Activated CD8-positive, alpha-beta memory T cell treated with anti-CD3 and anti-CD28 coated beads, Interleukin-2, amount 50 U/mL, for 1 hour (primary cell): Measurements from ENCODE around the gene AQP1.

Experiments used
- DNase-seq: peaks from one replicate; pipeline ENCODE4 v3.0.0-alpha.2; 2020; ENCODE audit errors: extremely low read depth

AQP1 gene

DNA sequence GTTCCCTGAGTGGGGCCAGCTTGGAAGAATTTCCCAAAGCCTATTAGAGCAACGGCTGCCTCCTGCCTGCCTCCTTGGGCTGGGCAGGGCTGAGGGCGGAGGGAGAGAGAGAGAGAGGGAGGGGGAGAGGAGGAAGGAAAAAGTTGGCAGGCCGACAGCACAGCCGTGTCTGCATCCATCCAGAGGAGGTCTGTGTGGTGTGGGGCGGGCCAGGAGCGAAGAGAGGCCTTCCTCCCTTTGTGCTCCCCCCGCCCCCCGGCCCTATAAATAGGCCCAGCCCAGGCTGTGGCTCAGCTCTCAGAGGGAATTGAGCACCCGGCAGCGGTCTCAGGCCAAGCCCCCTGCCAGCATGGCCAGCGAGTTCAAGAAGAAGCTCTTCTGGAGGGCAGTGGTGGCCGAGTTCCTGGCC is at the start of gene AQP1:
Gene AQP1, plus strand, starts transcription at position 293 of the 409 bp plus-strand sequence. Its CDS starts 57 bp downstream, at position 350.
- DNase-seq, result no peak

DNA sequence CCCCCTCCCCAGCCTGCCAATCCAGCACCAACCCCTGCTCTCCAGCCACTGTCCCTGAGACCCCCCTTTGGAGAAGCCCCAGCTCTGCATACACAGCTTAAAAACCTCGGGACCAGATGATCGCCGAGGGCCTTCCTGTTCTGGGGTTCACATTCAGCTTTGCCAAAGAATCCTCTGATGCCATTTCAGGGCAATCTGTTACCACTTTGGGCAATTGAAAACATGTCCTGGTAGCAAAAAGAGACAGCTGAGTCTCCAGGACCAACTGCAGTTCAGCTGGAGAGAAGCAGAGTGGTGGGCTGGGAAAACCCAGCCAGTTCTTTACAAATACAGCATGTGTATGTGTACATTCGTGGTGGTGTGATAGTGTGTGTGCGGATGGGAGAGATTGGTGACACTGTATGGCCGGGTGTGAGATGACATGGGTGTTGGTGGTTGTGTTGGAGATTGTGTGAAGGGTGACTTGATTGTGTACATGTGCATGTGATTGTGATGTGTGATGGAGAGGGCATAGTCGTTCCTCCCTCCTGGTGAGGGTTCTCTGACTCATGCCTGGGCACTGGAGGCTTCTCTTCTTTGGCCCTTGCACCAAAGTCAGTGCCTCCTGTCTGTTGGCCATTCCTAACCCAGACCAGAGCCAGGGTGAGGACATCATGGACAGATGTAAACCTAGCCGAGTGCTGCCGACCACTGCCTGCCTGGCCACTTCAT is 48.5 kb upstream of the AQP1 start:
- DNase-seq, result no peak

DNA sequence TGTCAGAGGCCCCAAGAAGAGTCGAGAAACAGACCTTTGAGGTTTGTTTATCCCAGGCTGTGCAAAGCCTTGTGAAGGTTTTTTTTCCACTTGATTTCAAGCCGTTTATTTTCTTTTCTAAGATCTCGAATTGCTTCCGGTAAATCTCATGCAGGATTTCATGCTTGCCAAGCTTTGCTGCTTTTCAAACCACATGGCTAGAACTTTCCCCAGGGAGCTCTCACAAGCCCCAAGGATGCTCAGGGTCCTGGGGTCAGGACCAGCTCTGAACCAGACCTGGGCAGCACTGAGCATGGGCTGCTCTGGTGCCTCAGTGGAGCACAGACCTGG is 48.0 kb upstream of the AQP1 start:
- no peak for DNase-seq

DNA sequence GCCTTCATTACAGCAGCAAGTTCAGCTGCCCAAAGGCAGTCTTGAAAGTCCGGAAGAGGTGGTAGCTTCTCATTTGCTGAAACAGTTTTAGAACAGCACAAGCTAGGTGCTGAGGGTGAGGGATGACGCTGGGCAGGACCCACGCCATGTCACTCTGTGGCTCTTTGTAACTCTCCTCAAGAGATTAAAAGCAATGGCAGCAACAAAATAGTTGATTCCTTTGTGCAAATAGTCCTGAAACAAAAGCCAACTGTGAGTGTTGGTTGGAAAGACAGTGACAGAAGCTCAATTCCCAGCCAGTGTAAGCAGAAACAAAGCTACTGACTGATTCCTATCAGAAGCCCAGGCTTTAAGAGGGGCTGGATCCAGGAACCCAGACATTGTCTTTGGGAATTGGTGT is 47.6 kb upstream of the AQP1 start:
- DNase-seq, result no peak

DNA sequence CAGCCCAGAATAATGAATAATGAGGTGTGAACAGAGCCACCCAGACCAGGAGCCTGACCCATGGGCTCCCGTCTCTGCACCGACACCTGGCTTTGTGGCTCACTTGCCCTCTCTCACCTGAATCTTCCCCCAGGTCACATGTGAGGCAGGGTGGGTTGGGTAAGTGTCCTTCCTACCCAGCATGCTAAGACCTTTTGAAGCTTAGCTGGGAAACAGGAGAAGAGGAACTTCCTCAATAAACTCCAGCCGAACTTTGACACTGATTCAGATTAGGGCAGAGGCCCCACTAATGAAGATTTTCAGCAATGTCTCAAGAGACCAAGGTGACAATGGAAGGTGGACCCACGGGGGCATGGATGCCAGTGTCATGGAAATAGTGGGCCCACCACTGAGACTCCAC is 46.6 kb upstream of the AQP1 start:
- DNase-seq, result no peak

DNA sequence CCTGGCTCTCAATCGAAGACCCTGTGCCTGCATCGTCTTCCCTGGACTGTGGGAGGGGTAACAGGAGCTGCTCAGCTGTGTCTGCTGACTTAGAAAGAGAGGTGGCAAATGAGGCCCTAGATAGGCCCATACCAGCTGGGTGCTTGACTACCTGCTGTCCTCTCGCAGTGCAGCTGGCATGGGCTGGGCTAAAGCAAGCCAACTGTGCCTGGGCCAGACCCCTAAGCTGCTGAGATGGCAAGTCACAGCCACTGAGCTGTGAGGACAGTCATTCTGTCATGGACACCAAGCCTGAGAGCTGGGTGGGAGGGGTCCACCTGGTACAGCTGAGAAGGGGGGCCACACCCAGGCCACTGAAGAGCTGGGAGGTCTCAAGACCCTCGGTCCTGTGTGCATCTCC is 45.8 kb upstream of the AQP1 start:
- no peak for DNase-seq

DNA sequence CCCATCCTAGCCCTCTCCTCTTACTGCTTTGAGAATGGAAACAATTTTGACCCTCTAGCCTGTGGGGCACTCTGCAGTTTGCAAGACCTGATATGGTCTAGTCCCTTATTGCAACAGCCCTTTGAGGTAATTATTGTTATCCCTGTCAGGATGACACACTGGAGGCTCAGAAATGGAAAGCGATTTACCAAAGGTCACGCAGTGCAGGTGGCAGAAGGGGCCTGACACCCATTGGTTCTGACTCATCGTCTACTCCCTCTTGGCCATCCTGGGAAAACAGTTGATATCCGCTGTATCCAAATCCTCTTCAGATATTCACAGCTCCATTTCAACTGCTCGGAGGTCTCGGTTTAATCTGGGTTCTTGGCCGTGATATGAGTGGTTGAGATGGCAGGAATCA is 44.7 kb upstream of the AQP1 start:
- no peak for DNase-seq

DNA sequence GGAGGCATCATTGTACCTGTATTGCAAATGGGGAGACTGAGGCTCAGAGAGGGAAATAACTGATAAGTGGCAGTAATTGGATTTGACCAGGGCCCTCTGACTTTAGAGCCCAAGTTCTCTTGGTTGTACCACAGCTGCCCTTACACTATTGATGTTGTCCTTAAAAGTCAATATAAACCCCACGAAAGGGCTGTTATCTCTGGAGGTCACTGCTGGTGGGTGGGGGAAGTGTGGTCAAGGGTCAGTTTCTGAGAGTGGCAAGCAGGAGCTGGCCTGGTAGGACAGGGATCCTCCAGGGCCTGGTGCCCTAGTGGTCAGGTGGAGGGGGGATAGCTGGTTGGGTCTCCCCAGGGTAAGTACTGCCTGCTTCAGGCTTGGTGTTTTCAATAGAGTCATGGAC is 44.2 kb upstream of the AQP1 start:
- no peak for DNase-seq

DNA sequence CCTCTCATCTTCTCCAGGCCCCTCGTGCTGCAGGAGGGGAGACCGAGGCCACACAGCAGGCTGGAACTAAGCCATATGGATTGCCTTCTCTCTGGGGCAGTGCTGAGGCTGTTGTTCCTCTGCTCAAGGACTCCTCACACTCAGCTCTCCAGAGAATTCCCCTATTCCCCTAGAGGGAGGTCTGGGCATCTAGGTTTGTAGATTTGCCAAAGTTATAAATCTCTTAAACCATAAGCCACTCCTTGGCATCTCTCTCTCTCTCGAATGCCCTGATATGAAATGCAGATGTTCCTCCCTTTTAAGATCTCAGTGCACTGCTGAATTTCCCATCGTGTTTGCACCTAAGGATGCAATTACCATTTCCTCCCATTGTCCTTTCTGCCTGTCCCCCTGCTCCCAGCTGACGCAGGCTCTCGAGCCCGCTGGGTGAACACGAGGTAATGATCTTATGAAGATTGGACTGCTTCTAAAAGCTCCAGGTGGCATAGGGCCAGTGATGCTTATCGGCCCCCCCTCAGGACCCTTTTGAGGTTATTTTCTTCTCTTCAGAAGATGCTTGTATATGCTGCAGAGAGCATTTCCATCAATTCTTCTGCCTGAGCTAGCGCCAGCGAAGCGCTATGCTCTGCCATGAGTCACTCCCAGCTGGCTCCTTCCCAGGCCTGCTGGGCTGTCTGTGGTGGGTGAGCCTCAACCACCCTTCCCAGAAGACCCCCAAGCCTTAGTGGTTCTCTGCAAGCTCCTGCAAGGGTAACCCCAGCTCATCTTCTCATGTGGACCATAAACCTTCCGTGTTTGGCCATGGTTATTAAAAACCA is 41.6 kb upstream of the AQP1 start:
- no peak for DNase-seq

DNA sequence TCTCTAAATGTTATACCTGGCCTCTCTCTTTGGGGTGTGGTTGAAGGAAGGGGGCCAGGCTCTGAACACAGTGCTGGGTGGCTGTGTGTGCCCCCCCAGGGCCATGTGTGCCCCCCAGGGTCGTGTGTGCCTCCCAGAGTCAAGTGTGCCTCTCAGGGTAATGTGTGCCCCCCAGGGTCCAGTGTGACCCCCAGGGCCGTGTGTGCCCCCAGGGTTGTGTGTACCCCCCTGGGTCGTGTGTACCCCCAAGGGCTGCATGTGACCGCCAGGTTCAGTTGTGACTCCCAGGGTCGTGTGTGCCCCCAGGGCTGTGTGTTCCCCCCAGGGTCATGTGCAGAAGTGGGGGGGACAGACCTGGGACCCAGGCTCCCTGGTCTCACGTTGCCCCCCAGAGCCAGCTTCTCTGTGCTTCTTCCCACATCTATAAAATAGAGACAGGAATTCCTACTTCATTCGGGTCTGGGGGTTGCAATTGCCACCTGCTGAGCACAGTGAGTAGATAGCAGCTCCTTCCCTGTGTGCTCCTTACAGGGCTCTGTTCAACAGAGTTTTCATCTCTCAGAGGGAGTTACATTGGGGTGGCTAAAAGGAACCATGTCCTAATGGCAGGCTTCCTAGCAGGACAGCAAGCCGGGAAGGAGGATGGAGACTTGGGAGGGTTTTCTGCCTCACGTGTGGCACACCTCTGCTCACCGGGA is 40.7 kb upstream of the AQP1 start:
- DNase-seq, result no peak

DNA sequence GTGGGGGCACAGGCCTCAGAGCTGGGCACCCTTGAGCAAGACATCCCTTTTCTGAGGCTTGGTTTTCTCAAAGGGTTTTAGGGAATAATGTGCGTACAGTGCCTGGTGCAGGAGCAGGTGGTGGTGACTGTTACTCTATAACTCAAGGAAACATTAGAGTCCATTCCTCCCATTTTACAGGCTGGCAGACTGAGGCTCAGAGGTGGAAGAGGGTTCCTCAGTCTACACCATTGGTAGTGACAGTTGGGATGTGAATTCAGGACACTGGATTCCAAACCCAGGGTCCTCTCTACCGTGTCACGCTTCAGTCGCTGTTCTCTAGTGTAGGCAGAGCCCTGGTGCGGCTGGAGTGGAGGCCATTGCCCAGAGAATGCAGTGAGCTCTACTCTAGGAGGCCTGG is 40.0 kb upstream of the AQP1 start:
- DNase-seq, result no peak

DNA sequence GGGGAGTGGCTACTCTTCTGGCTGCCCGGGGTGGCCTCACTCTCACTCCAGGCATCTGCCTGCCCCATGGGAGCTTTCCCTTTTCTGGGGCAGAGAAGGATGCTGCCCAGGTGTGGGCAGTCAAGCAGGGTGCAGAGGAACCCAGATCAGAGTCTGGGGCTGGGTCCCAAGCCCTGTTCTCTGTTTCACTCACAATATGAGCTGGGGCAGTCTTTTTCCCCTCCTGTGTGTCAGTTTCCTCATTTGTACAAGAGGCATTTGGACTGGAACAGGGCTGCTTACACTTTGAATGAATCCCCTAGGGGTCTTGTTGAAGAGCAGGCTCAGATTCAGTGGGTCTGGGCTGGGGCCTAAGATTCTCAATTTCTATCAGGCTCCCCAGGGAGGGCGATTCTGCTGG is 38.4 kb upstream of the AQP1 start:
- no peak for DNase-seq

DNA sequence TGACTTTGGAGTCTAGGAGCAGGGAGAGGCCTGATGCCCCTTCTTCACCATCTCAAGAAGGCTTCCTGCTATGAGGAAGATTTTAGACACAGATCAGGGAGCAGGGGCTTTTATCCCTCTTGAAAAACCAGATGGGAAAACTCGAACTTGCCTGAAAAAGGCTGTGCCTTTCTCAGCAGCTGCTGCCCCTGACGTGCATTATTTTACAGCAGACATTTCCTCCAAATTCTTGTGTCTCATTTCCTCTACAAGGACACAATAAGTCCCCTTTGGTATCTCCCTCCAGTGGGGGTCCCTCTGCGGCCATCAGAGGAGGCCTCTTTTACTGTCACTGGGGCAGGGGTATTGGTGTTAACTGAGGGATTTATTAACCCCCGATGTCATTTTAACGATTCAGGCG is 38.0 kb upstream of the AQP1 start:
- DNase-seq, result no peak

DNA sequence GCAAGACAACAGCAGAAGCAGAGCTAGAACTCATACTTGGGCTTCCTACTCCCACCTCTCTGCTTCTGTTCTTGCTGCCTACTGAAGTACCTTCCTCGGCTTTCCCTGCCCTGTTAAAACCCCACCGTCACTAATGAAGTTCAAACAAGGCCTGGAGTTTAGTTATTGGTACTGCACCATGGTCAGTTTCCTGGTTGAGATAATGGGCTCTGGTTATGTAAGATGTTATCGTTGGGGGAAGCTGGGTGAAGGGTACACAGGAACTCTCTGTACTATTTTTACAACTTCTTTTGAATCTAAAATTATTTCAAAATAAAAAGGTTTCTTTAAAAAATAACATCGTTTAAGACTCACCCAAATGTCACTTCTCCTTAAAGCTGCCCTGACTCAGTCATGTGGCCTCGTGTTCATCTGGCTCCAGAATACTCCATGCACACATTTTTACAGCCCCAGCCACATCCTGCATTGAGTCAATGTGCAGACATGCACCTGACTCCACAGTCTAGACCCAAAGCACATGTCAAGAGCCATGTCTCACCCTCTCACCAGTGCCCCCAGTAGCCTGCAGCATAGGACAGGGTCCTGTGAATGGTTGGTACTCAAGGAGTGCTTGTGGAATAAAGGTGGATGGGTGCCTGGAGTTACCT is 36.9 kb upstream of the AQP1 start:
- DNase-seq, result no peak

DNA sequence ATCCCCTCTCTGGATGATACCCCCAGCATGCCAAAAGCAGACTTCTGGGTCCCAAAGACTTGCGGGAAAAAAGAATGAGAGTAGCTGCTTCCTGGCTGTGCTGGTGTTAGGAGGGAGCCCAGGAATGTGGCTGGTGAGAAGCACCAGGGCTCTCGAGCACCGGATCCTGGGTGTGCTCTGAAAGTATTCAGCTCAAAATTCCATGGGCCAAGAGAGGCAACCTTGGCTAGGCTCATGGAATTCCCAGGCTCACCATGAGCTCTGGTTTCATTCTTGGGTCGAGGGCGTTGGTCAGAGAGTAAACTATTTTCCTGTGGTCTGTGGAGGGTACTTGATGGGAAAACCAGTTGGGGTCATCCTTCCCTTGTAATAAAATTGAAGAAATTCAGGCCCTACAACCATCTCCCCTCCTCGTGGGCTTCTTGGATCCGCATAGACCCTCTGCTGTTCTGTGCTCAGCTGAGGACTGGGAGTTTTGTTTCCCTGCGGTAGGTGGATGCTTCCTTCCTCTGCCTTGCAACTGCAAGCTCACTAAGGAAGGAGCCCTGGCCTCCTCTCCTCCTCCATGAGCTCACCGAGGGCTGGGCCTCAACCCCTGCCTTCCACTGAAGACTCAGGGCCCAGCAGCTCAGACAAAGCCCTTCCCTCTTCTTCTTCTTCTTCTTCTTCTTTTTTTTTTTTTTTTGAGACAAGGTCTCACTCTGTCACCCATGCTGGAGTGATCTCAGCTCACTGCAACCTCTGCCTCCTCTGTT is 34.5 kb upstream of the AQP1 start:
- no peak for DNase-seq

DNA sequence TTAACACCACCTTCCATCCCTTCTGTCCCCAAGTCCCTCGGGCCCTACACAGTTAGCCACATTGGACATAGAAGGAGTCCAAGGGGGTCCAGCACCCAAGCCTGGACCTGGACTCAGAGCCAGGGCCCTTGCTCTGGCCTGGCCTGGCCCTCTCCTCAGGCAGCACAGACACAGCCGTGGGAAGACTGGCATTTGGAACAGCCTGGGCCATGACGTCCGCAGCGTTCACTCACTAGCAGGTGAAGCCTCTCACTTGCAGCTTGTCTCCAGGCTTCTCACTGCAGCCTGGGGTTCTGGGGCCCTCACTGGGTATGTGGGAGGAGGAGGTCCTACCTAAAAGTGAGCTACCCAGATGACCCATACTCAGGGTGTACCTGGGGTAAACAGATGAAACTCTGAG is 33.7 kb upstream of the AQP1 start:
- DNase-seq, result no peak

DNA sequence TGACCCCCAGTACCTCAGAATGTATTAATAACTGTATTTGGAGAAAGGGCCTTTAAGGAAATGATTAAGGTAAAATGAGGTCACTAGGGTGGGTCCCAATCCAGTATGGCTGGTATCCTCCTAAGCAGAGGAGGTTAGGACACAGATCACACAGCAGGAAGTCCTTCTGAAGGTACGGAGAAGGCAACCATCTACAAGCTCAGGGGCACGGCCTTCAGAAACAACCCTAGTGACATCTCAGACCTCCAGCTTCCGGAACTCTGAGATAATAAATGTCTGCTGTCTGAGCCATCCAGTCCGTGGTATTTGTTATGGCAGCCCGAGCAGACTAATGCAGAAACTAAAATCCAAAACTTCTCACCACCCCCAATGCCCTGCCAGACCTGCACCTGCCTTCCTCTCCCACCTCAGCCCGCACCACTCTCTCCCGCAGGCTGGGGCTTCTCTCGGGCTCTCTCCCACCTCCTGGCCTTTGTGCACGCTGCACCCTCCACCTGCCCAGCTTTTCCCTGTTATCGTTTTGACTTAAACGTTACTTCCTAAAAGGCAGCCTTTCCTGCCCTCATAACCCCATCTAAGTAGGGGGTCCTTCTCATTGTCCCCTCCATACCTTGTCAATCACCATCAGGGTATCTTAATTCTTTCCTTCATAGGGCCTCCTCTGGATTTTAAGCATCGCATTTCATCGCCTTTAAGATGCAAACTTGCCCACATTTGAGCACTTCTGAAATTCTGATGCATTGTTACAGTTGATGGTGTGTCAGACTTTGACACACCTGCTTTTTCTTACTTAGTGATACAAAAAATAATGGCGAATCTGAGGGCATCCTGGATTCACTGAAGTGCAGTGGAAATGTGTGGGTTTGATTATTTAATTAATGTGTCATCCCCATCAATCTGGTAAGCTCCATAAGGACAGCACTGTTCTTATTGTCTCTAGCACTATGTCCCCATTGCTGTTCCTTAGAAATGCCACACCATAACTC is 32.2 kb upstream of the AQP1 start:
- DNase-seq, result no peak

DNA sequence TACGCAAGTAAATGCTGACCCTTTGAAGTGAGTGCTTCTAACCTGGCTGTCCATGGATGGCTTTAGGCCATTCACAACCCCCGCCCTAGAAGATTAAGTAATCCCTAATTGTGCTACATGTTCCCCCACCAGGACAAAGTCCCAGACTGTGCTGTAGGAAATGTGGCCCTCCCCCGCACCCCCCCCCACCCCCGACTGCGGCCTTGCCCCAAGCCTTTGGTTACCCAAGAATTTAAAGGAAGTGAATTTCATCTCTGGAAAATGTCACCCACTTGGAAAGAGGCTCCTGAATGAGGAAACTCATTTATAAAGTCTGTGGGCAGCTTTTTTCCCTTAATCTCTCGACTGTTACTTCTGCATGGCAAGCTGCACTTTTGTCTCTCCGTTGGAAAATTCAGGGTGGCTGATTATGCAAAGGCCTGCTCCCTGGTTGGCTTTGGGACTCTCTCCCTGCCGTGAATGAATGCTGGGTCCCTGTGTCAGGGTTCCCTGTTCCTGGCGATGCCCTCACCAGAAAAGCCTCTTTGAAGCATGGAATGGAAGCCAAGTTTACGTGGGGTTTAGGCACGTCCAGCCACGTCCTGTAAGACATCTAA is 31.4 kb upstream of the AQP1 start:
- DNase-seq, result no peak

DNA sequence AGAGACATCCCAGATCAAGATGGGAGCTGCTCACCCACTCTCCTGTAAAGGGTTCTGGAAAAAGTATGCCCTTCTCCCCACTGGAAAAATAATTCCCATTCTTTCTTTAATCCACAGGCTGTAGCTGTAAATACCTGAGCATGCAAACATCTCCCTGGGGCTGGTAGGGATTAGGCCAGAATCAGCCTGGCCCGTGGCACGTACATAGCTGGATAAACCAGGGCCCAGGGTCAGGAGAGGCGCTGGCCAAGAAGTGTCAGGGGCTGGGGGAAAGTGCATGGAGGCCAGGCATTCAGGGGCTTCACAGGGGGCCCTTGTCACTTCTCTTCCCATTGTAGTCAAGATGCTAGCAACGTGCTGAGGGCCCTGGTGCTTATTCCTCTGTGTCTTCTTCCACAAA is 30.7 kb upstream of the AQP1 start:
- DNase-seq, result no peak

DNA sequence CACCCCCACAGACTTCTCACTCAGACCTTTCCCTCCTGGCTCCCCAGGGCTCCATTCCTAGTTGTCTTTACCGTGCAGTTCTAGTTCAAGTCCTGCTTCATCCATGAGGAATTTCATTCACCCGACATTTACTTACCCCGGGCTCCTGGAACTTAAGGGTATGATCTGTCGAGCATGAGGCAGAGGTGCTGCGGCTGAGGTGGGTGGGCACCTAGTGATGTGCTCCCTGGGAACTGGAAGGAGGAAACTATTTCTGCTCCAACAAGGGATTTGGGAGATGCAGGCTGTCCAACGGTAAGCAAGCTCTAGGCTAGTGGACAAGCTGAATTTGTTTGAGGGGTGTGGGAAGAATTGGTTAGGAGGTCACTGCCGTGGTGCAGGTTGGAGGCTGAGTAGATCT is 30.2 kb upstream of the AQP1 start:
- no peak for DNase-seq
